Lower lobe of right lung (tissue), 2 donors: Measurements from ENCODE around the gene NEMP1. TPM values are rescaled to one million over a fixed set of nuclear protein-coding genes. Genes with fewer than 3 reads are reported as not detected.

ENCODE experiments used
- ATAC-seq, 2 donors: fragments of 200-7000 bp; cut with Tn5 transposase; one replicate each; pipeline ENCODE4 v1.9.1; 2020 to 2022; ENCODE audit warnings: mild to moderate bottlenecking in 2 of 2, moderate library complexity in 2 of 2
- DNase-seq: peaks from one replicate; pipeline ENCODE4 v3.0.0-alpha.2; 2020
- H3K27ac ChIP-seq: fragments of 200-600 bp; one replicate; pipeline ENCODE4 v1.8.0; 2022
- H3K27me3 ChIP-seq: fragments of 200-600 bp; one replicate; pipeline ENCODE4 v1.8.0; 2022; ENCODE audit warnings: low read depth
- H3K36me3 ChIP-seq: fragments of 200-600 bp; one replicate; pipeline ENCODE4 v1.8.0; 2022; ENCODE audit warnings: mild to moderate bottlenecking
- H3K4me1 ChIP-seq: fragments of 200-600 bp; one replicate; pipeline ENCODE4 v1.8.0; 2022
- H3K4me3 ChIP-seq: fragments of 200-600 bp; one replicate; pipeline ENCODE4 v1.8.0; 2022; ENCODE audit warnings: mild to moderate bottlenecking
- H3K9me3 ChIP-seq: fragments of 200-600 bp; one replicate; pipeline ENCODE4 v1.8.0; 2022
- CTCF ChIP-seq: fragments of 200-600 bp; IDR thresholded peaks from one replicate; pipeline ENCODE4 v1.8.0; 2022; ENCODE audit warnings: antibody characterized with exemption, mild to moderate bottlenecking
- intact Hi-C: fragments of 100-400 bp; cut with DNase I; formaldehyde crosslinking; loops from one replicate; pipeline ENCODE4 v1.11.0; 2022
- long read RNA-seq: library from polyadenylated mRNA; unstranded; transcript quantifications from one replicate; pipeline ENCODE4 v2.0.0, GENCODE V29; 2021
- total RNA-seq: library from RNA; stranded (reverse); fragmentation: NEBNext Ultra II Directional; extraction: Animal tissue kit (Norgen Biotek cat#: 25700); gene quantifications from one replicate; pipeline ENCODE4 v1.2.1, GENCODE V29; 2021
- donor health status: DM: no; HTN: yes; CAD: no; lungs with severe emphysema.

Gene NEMP1
- 19.1 TPM for total RNA-seq
- long read RNA-seq, full-length matches to known transcripts: 1 of 10 reads
- long read RNA-seq, partial matches to known transcripts: 4 of 10 reads
- long read RNA-seq, other reads (novel, unspliced or antisense): 5 of 10 reads

- intact Hi-C loops: no loop called here
These were observed at the start of gene NEMP1 for GRCh38 chr12:57078519-57079404. Gene NEMP1, minus strand, starts transcription at chr12:57078791. Its CDS starts 46 bp downstream, at chr12:57078745.

GRCh38 chr12:57127726-57128518 is 49.3 kb upstream of the NEMP1 start, which contains the start of gene LRP1:
Gene LRP1, plus strand, starts transcription at chr12:57128483. Its CDS starts 482 bp downstream, at chr12:57128965.
- Histone ChIP-seq H3K4me3 (peak within 1 kb of the TSS; percentile 95), H3K4me1 (peaks cover 43% of the 10 kb centered on the region), H3K27me3 (no peaks in the 10 kb centered on the region), H3K27ac (peak within 1 kb of the TSS; percentile 92), H3K36me3 (no peaks in the 10 kb centered on the region), H3K9me3 (no peaks in the 10 kb centered on the region)
- intact Hi-C loops: loop anchor here (10.0 kb wide), 1 partner anchor 47 kb away; no protein-coding TSS in a partner anchor
- ATAC-seq (peak; percentile 86 to 87), DNase-seq (peak; percentile 87)
- TF ChIP-seq CTCF: no peak

More at GRCh38 chr12:57078519-57079404, at the start of gene NEMP1:
- no peaks in the 10 kb centered on the region for H3K27me3 ChIP-seq
- TF ChIP-seq CTCF: no peak
- no peaks in the 10 kb centered on the region for H3K9me3 ChIP-seq
- H3K4me1 ChIP-seq: peaks cover 19% of the 10 kb centered on the region
- H3K36me3 ChIP-seq: no peaks in the 10 kb centered on the region
- H3K4me3 ChIP-seq: peak within 1 kb of the TSS; percentile 98
- peak within 1 kb of the TSS; percentile 87 for H3K27ac ChIP-seq
- DNase-seq (peak; percentile 97), ATAC-seq (peak; percentile 100)

- intact Hi-C loops: loop anchor here (10.0 kb wide), 1 partner anchor 48 kb away; no protein-coding TSS in a partner anchor
- Histone ChIP-seq H3K36me3 (no peaks in the 10 kb centered on the region), H3K9me3 (no peaks in the 10 kb centered on the region), H3K4me3 (peak overlapping the region; percentile 95), H3K27me3 (no peaks in the 10 kb centered on the region), H3K27ac (peak overlapping the region; percentile 92), H3K4me1 (peaks cover 36% of the 10 kb centered on the region)
- ATAC-seq (peak; percentile 78 to 80), DNase-seq (peak; percentile 86)
- TF ChIP-seq CTCF: peak; percentile 30
These were observed 48.6 kb upstream of the NEMP1 start for GRCh38 chr12:57127101-57127725.

- Histone ChIP-seq H3K4me1 (peaks cover 30% of the 10 kb centered on the region), H3K27ac (peak overlapping the region; percentile 92), H3K9me3 (no peaks in the 10 kb centered on the region), H3K27me3 (no peaks in the 10 kb centered on the region), H3K36me3 (no peaks in the 10 kb centered on the region), H3K4me3 (peak overlapping the region; percentile 95)
- no peak for TF ChIP-seq CTCF
- ATAC-seq (no peak), DNase-seq (no peak)
- intact Hi-C loops: loop anchor here (10.0 kb wide), 1 partner anchor 48 kb away; no protein-coding TSS in a partner anchor
These were observed 48.0 kb upstream of the NEMP1 start for GRCh38 chr12:57126561-57126960.

- H3K4me1 ChIP-seq: peaks cover 25% of the 10 kb centered on the region
- H3K9me3 ChIP-seq: no peaks in the 10 kb centered on the region
- no peak for TF ChIP-seq CTCF
- intact Hi-C loops: loop anchor here (10.0 kb wide), 1 partner anchor 49 kb away; no protein-coding TSS in a partner anchor
- H3K27me3 ChIP-seq: no peaks in the 10 kb centered on the region
- ATAC-seq: no peak
- no peak overlapping the region for H3K27ac ChIP-seq
- no peak for DNase-seq
- no peaks in the 10 kb centered on the region for H3K36me3 ChIP-seq
- no peak overlapping the region for H3K4me3 ChIP-seq
These were observed 47.5 kb upstream of the NEMP1 start for GRCh38 chr12:57126061-57126460.
